ENCODE data around the gene DACT3.

DACT3 gene

DNA sequence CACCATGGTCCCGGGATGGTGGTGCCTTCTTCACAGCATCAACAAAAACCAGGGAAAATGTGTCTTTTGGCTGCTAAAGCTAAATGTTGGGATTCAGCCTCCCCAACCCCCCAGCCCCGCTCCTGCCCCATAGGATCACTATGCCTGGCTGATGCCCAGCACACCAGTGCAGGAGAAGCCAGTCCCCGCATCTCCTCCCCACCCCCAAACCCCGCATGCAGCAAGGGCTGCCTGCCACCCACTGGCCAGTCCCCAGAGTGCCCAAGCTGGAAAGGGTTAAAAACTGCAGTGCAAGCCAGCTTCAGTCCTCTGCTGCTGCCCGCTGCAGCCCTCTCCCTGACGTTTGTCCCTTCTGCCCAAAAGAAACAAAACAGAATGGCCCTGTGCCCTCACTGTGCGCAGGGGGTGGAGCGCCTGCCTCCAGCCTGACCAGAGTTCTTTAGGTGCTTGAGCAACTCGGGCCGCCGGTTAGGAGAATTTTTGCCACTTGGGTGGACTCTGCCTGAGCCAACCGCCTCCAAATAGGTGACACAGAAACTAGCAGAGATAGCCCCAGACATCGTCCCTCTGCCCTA is 56.1 kb downstream of the DACT3 start:
- Histone ChIP-seq H3K27me3 (ENCODE audit: control insufficient read depth in 1 of 2, insufficient read depth in 2 of 2, low read length in 2 of 2) (no peaks in the 10 kb centered on the region), H3K27ac (ENCODE audit: low read length) (peak overlapping the region; percentile 88), H3K9ac (ENCODE audit: low read length in 2 of 2) (peak overlapping the region in 1 of 2 donors; percentile 55), H3K9me3 (ENCODE audit: control insufficient read depth in 2 of 2, low read length in 2 of 2) (no peaks in the 10 kb centered on the region), H3K36me3 (ENCODE audit: control insufficient read depth in 2 of 2, insufficient read depth in 2 of 2, low read length in 2 of 2) (peaks cover 28 to 40% of the 10 kb centered on the region in 2 donors), H3K4me1 (ENCODE audit: control insufficient read depth, insufficient read depth, low read length) (peaks cover 56% of the 10 kb centered on the region), H3K4me3 (ENCODE audit: low read length in 2 of 2) (peak overlapping the region; percentile 17 to 93)

DNA sequence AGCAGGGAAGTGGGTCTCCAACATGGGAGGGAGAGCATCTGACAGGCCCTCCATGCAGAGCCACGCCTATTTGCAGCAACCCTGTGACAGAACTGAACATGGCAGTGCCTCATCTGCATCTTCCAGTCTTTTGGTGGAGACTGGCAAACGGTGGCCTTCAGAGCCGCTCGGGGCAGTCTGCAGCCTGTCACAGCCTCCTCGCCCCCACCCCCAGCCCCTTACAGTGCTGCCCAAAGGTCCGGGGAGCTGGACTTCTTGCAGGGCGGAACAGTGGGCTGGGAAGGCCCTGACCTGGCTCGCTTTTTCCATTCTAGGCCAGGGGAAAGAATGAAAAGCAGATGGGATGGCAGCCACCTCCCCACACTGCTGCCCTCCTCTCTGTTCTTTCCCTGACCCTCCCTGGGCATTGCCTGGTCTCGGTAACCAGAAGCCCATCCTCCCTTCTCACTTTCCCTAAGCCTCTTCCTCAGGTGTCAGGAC is 57.2 kb downstream of the DACT3 start:
- no peaks in the 10 kb centered on the region for H3K27me3 ChIP-seq (ENCODE audit: control insufficient read depth in 1 of 2, insufficient read depth in 2 of 2, low read length in 2 of 2)
- H3K4me1 ChIP-seq (ENCODE audit: control insufficient read depth, insufficient read depth, low read length), result peaks cover 56% of the 10 kb centered on the region
- peak overlapping the region; percentile 89 to 93 for H3K4me3 ChIP-seq (ENCODE audit: low read length in 2 of 2)
- peak overlapping the region; percentile 88 for H3K27ac ChIP-seq (ENCODE audit: low read length)
- H3K36me3 ChIP-seq (ENCODE audit: control insufficient read depth in 2 of 2, insufficient read depth in 2 of 2, low read length in 2 of 2), result peaks cover 17 to 30% of the 10 kb centered on the region in 2 donors
- H3K9ac ChIP-seq (ENCODE audit: low read length in 2 of 2), result peak overlapping the region; percentile 51 to 75
- no peaks in the 10 kb centered on the region for H3K9me3 ChIP-seq (ENCODE audit: control insufficient read depth in 2 of 2, low read length in 2 of 2)

DNA sequence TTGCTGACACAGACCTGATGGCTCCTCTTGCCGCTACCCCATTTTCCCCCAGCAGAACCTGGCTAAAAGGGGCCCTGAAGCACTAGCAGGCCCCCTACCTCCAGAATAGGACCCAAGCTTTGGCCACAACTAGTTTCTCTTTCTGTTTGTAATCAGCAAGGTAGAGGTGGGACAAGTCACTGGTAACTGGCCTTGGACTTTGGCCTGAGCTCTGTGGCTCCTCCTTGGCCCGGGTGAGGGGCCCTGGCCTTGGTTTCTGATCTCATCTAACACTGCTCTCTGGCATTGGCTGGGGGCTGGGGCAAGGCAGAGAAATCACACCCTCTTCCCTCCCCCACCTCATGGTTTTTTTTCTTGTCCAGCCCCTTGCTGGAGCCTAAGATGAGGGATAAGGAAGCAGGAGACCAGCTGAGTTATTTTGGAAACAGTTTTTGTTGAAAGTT is 57.8 kb downstream of the DACT3 start:
- Histone ChIP-seq H3K4me1 (ENCODE audit: control insufficient read depth, insufficient read depth, low read length) (peaks cover 55% of the 10 kb centered on the region), H3K27ac (ENCODE audit: low read length) (peak overlapping the region; percentile 88)

DNA sequence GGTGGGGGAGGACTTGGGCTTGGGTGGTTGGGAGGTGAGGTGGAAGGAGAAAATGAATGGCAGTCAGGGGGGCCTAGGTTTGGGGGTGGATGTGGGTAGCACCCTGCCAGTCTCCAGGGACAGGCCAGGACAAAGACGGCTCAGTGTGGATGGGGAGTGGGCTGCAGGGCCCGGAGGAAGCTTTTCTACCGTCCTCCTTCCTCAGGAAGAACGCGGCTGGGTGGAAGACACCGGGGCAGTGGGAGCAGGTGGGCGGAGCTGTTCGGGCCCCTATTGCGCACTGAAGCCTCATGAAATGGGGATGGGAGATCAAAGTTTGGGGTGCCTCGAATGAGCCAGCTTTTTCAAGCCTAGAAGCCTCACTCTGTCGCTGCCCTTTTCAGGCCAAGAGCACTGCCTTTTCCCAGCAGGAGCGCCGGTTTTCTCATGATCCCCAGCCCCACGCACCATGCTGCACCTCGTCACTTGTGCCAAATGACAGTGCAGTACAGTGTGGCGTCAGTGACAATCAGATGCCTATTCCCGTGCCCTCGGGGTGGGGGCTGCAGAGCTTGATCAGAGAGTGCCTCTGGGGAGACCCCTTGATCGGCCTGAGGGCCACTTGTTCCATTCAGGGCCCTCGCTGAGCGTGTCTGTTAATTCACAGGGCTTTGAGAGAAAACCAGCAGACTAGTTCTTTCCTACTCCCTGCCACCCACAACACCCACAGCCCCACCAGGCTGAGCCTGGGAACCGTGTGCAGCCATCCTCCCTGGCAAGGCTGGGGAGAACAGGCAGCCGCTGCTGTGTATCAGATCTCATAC is 58.4 kb downstream of the DACT3 start:
- no peaks in the 10 kb centered on the region for H3K27me3 ChIP-seq (ENCODE audit: control insufficient read depth in 1 of 2, insufficient read depth in 2 of 2, low read length in 2 of 2)
- H3K9me3 ChIP-seq (ENCODE audit: control insufficient read depth in 2 of 2, low read length in 2 of 2), result no peaks in the 10 kb centered on the region
- peaks cover 8 to 18% of the 10 kb centered on the region in 2 donors for H3K36me3 ChIP-seq (ENCODE audit: control insufficient read depth in 2 of 2, insufficient read depth in 2 of 2, low read length in 2 of 2)
- peak overlapping the region; percentile 89 to 93 for H3K4me3 ChIP-seq (ENCODE audit: low read length in 2 of 2)
- H3K4me1 ChIP-seq (ENCODE audit: control insufficient read depth, insufficient read depth, low read length), result peaks cover 54% of the 10 kb centered on the region
- peak overlapping the region; percentile 75 to 96 for H3K9ac ChIP-seq (ENCODE audit: low read length in 2 of 2)
- H3K27ac ChIP-seq (ENCODE audit: low read length), result peak overlapping the region; percentile 88

More for the DNA sequence above, 57.8 kb downstream of the DACT3 start:
- no peaks in the 10 kb centered on the region for H3K27me3 ChIP-seq (ENCODE audit: control insufficient read depth in 1 of 2, insufficient read depth in 2 of 2, low read length in 2 of 2)
- peak overlapping the region; percentile 75 to 96 for H3K9ac ChIP-seq (ENCODE audit: low read length in 2 of 2)
- H3K9me3 ChIP-seq (ENCODE audit: control insufficient read depth in 2 of 2, low read length in 2 of 2), result no peaks in the 10 kb centered on the region
- H3K4me3 ChIP-seq (ENCODE audit: low read length in 2 of 2), result peak overlapping the region; percentile 89 to 93
- peaks cover 12 to 24% of the 10 kb centered on the region in 2 donors for H3K36me3 ChIP-seq (ENCODE audit: control insufficient read depth in 2 of 2, insufficient read depth in 2 of 2, low read length in 2 of 2)

DNA sequence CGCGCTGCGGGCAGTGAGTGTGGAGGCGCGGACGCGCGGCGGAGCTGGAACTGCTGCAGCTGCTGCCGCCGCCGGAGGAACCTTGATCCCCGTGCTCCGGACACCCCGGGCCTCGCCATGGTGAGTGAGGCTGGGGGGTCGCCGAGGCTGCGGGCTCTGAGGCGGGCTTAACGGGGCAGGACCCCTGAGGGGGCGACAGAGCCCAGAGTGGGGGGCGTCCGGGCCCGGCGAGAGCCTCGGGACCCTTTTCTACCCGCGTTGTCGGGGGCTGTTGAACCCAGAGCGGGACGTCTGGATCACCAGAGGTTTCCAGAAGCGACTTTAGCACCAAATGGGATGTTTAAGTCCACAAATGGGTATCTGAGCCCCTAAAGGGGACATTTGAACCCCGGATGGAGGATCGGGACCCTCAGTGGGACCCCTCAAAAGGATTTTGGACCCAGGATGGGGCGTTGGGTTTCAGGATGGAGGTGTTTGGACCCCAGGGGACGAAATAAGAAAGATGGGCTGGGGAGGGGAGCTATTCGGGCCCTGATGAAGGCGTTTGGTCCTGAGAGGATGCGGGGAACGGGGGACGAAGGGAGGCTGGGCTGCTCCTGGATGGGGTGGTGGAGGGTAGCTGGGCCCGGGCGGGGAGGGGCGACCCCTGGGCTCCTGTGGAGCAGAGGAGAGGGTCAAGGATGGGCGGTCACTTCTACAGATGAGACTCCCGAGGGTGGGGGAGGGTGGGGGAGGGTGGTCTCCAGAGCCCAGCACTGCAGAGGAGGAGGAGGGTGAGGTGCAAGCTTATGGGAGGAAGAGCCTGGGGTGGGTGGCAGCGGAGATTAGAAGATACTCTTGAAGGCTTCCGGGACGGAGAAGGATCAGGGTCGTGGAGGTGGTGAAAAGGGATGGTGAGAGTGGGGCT is 59.4 kb downstream of the DACT3 start, which contains the start of gene CALM3:
Gene CALM3 (plus strand): TSS at position 13 of the 907 bp plus-strand sequence. CDS start 105 bp downstream, at position 118.
- no peaks in the 10 kb centered on the region for H3K9me3 ChIP-seq (ENCODE audit: control insufficient read depth in 2 of 2, low read length in 2 of 2)
- no peaks in the 10 kb centered on the region for H3K27me3 ChIP-seq (ENCODE audit: control insufficient read depth in 1 of 2, insufficient read depth in 2 of 2, low read length in 2 of 2)
- peak within 1 kb of the TSS; percentile 89 to 93 for H3K4me3 ChIP-seq (ENCODE audit: low read length in 2 of 2)
- peaks cover 45% of the 10 kb centered on the region for H3K4me1 ChIP-seq (ENCODE audit: control insufficient read depth, insufficient read depth, low read length)
- H3K9ac ChIP-seq (ENCODE audit: low read length in 2 of 2), result peak within 1 kb of the TSS; percentile 90 to 100
- H3K36me3 ChIP-seq (ENCODE audit: control insufficient read depth in 2 of 2, insufficient read depth in 2 of 2, low read length in 2 of 2), result peaks cover 2 to 8% of the 10 kb centered on the region in 2 donors
- H3K27ac ChIP-seq (ENCODE audit: low read length), result peak within 1 kb of the TSS; percentile 99

DNA sequence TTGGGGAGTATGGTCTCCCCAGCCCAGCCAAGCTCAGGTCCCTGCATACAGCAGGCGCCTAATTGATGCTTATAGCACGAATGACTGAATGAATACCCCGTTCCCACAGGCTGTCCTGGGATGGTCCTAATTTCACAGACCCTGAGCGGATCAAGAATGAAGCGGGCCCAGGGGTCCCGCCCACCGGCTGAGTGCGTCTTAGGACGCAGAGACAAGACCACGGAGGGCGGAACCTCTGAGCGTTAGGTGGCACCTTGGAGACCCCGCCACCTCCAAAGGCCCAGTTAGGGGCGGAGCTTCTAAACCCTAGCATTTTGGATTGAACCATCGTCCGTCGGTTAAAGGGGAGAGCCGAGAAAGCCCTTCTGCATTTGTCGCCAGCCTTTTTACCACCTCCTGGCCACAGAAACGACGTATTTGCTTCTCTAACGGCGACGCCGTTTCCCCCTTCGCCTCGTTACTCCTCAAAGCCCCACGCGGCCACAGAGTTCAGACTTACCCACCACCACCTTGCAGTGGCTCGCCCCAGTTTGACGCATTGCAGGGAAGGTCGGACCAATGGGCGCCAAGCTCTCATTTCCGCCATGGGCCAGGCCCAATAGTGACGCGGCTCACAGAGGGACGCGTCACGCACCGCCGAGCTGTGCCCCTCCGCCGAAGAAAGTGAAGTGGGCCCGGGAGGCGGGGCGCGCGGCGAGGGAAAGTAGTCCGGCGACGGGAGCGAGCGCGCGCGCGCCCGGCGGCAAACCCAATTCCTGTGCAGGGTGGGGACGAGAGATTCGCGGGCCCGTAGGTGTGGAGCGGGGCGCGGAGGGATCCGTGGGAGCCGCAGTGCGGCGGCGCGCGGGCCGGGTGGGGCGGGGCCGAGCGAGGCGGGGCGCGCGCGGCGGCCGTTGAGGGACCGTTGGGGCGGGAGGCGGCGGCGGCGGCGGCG is 60.3 kb downstream of the DACT3 start:
- peak overlapping the region; percentile 69 to 93 for H3K4me3 ChIP-seq (ENCODE audit: low read length in 2 of 2)
- peak overlapping the region; percentile 99 for H3K27ac ChIP-seq (ENCODE audit: low read length)
- H3K9me3 ChIP-seq (ENCODE audit: control insufficient read depth in 2 of 2, low read length in 2 of 2), result no peaks in the 10 kb centered on the region
- peak overlapping the region; percentile 90 to 100 for H3K9ac ChIP-seq (ENCODE audit: low read length in 2 of 2)
- peaks cover 40% of the 10 kb centered on the region for H3K4me1 ChIP-seq (ENCODE audit: control insufficient read depth, insufficient read depth, low read length)
- peaks cover 0 to under 1% of the 10 kb centered on the region in 2 donors for H3K36me3 ChIP-seq (ENCODE audit: control insufficient read depth in 2 of 2, insufficient read depth in 2 of 2, low read length in 2 of 2)
- no peaks in the 10 kb centered on the region for H3K27me3 ChIP-seq (ENCODE audit: control insufficient read depth in 1 of 2, insufficient read depth in 2 of 2, low read length in 2 of 2)

DNA sequence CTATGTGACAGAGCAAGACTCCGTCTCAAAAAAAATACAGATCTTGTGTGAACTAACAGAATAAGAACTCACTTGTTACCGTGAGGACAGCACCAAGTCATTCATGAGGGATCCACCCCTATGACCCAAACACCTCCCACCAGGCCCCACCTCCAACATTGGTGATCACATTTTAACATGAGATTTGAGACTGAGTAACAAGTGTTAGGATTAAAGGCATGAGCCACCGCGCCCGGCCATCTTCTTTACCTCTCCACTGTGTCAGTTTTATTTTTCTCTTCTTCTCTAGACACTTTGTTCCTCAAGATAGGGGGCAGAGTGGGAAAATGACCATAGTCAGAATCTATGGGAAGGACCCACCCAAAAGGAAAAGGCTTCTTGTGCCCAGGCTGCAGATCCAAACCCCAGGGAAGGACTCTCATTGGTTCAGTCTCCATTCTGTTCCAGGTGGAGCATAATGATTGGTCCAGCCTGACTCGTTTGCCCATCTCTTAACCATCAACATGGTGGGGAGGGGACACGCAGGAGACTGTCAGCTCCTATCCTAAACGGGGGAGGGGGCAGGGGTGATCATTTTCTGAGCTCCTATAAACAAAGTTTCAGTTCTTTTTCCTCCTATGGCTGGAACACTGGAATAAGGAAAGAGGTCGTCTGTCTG is 61.1 kb downstream of the DACT3 start:
- Histone ChIP-seq H3K9ac (ENCODE audit: low read length in 2 of 2) (peak overlapping the region; percentile 90 to 100), H3K4me3 (ENCODE audit: low read length in 2 of 2) (peak overlapping the region; percentile 69 to 93), H3K9me3 (ENCODE audit: control insufficient read depth in 2 of 2, low read length in 2 of 2) (no peaks in the 10 kb centered on the region), H3K27ac (ENCODE audit: low read length) (peak overlapping the region; percentile 99), H3K4me1 (ENCODE audit: control insufficient read depth, insufficient read depth, low read length) (peaks cover 32% of the 10 kb centered on the region), H3K27me3 (ENCODE audit: control insufficient read depth in 1 of 2, insufficient read depth in 2 of 2, low read length in 2 of 2) (no peaks in the 10 kb centered on the region), H3K36me3 (ENCODE audit: control insufficient read depth in 2 of 2, insufficient read depth in 2 of 2, low read length in 2 of 2) (no peaks in the 10 kb centered on the region)

DNA sequence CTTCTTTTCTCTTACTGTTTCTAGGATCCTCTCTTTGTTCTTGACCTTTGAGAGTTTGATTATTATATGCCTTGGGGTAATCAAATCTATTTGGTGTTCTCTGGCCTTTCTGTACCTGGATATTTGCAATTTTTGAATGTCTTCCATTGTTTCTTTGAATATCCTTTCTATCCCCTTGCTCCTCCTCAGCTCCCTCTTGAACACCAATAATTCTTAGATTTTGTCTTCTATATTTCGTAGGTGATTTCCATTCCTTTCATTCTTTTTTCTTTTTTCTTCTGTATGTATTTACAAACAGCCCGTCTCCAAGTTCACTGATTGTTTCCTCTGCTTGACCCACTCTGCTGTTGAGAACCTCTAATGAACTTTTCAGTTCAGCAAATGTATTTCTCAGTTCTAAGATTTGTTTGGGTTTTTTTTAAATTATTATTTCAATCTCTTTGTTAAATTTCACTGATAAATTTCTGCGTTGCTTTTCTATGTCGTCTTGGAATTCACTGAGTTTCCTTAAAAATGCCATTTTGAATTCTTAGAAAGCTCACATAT is 62.5 kb downstream of the DACT3 start:
- no peaks in the 10 kb centered on the region for H3K36me3 ChIP-seq (ENCODE audit: control insufficient read depth in 2 of 2, insufficient read depth in 2 of 2, low read length in 2 of 2)
- H3K27ac ChIP-seq (ENCODE audit: low read length), result no peak overlapping the region

More for the DNA sequence above, 62.5 kb downstream of the DACT3 start:
- no peak overlapping the region for H3K9ac ChIP-seq (ENCODE audit: low read length in 2 of 2)
- peaks cover 18% of the 10 kb centered on the region for H3K4me1 ChIP-seq (ENCODE audit: control insufficient read depth, insufficient read depth, low read length)
- no peaks in the 10 kb centered on the region for H3K9me3 ChIP-seq (ENCODE audit: control insufficient read depth in 2 of 2, low read length in 2 of 2)
- no peaks in the 10 kb centered on the region for H3K27me3 ChIP-seq (ENCODE audit: control insufficient read depth in 1 of 2, insufficient read depth in 2 of 2, low read length in 2 of 2)
- H3K4me3 ChIP-seq (ENCODE audit: low read length in 2 of 2), result no peak overlapping the region
